H1 (cell line): Measurements from ENCODE around the gene AQP6. TPM values are rescaled to one million over a fixed set of nuclear protein-coding genes. Genes with fewer than 3 reads are reported as not detected.

ENCODE experiments used
- CTCF ChIA-PET: fragments of 300-600 bp; sonication (Branson Sonifier 250); formaldehyde crosslinking; loops from one replicate; lab custom pipeline; 2021; ENCODE audit not compliant: partially characterized antibody; lab: Charles Lee
- POLR2A ChIA-PET: fragments of 300-600 bp; sonication (Branson Sonifier 250); formaldehyde crosslinking; loops from one replicate; lab custom pipeline; 2021; ENCODE audit warnings: inconsistent platforms; ENCODE audit not compliant: partially characterized antibody; lab: Charles Lee
- DNase-seq, 2 experiments: peaks; one replicate each; pipeline versions ENCODE4 v3.0.0 to v3.0.0-alpha.2; 2010 to 2022; ENCODE audit warnings: low spot score in 2 of 2, low read depth in 1 of 2, mixed read lengths in 1 of 2
- FAIRE-seq: peaks from 2 replicates; lab custom pipeline; 2011; peaks lifted over from hg19 to GRCh38; lab: Jason Lieb, UNC
- H2AFZ ChIP-seq: 2 replicates; pipeline ENCODE4 v1.8.1; 2012; ENCODE audit warnings: low read length, inconsistent platforms
- H2AK5ac ChIP-seq: 2 replicates; pipeline ENCODE4 v1.6.1; 2013; ENCODE audit warnings: low read depth, low read length
- H2BK120ac ChIP-seq: replicated peaks from 2 replicates; pipeline ENCODE3; 2013; ENCODE audit warnings: low read depth, low read length, inconsistent platforms
- H2BK12ac ChIP-seq: 2 replicates; pipeline ENCODE4 v1.6.1; 2013; ENCODE audit warnings: low read depth, low read length
- H2BK15ac ChIP-seq: 2 replicates; pipeline ENCODE4 v1.6.1; 2013; ENCODE audit warnings: low read length
- H2BK20ac ChIP-seq: 2 replicates; pipeline ENCODE4 v1.6.1; 2013; ENCODE audit warnings: low read length
- H2BK5ac ChIP-seq: 2 replicates; pipeline ENCODE4 v1.6.1; 2013; ENCODE audit warnings: low read depth, low read length
- H3K14ac ChIP-seq: 2 replicates; pipeline ENCODE4 v1.6.1; 2013; ENCODE audit warnings: inconsistent platforms; ENCODE audit not compliant: insufficient read length
- H3K18ac ChIP-seq: 2 replicates; pipeline ENCODE4 v1.6.1; 2013; ENCODE audit warnings: low read length; ENCODE audit errors: extremely low read depth
- H3K23ac ChIP-seq: 2 replicates; pipeline ENCODE4 v1.6.1; 2013; ENCODE audit warnings: inconsistent platforms; ENCODE audit not compliant: insufficient read length
- H3K23me2 ChIP-seq: 2 replicates; pipeline ENCODE4 v1.6.1; 2013; ENCODE audit warnings: low read depth, low read length
- H3K27ac ChIP-seq: 2 replicates; pipeline ENCODE4 v1.6.1; 2011; ENCODE audit warnings: low read depth, low read length, inconsistent platforms
- H3K27me3 ChIP-seq, 4 experiments: replicated peaks in 1 of 4; 1 replicate in 1 of 4; 2 replicates in 3 of 4; pipeline versions ENCODE4 v1.6.1 to v1.8.1; 2011 to 2013; ENCODE audit warnings: low read length in 3 of 4, mild to moderate bottlenecking in 3 of 4, inconsistent platforms in 2 of 4, mixed read lengths in 2 of 4, moderate library complexity in 1 of 4; ENCODE audit not compliant: control insufficient read depth in 3 of 4, insufficient read depth in 3 of 4; ENCODE audit errors: extremely low read depth in 1 of 4
- H3K36me3 ChIP-seq, 4 experiments: 2 replicates each; pipeline versions ENCODE4 v1.6.1 to v1.8.1; 2011 to 2013; ENCODE audit warnings: mild to moderate bottlenecking in 4 of 4, low read length in 3 of 4, moderate library complexity in 2 of 4, control low read depth in 1 of 4, inconsistent platforms in 1 of 4; ENCODE audit not compliant: insufficient read depth in 4 of 4, control insufficient read depth in 2 of 4
- H3K4ac ChIP-seq: replicated peaks from 2 replicates; pipeline ENCODE3; 2013; ENCODE audit warnings: low read length, low read depth, mixed read lengths, inconsistent platforms; ENCODE audit not compliant: insufficient read length
- H3K4me1 ChIP-seq, 4 experiments: replicated peaks in 1 of 4; 1 replicate in 1 of 4; 2 replicates in 3 of 4; pipeline versions ENCODE4 v1.6.1 to v1.8.1; 2011 to 2013; ENCODE audit warnings: low read length in 3 of 4, inconsistent platforms in 2 of 4, mixed read lengths in 1 of 4; ENCODE audit not compliant: insufficient read depth in 4 of 4, control insufficient read depth in 3 of 4
- H3K4me2 ChIP-seq, 2 experiments: 2 replicates each; pipeline versions ENCODE4 v1.6.1 to v1.8.1; 2011 to 2013; ENCODE audit warnings: low read depth in 2 of 2, low read length in 2 of 2, control low read depth in 1 of 2, inconsistent platforms in 1 of 2, mild to moderate bottlenecking in 1 of 2; ENCODE audit not compliant: insufficient read depth in 1 of 2
- H3K4me3 ChIP-seq, 4 experiments: fragments of 200-600, 300-600 bp in 1 of 4; sonication (generic), shearing (Covaris generic), sonication (Bioruptor Twin) in 1 of 4; 2 replicates each; pipeline versions ENCODE4 v1.5.1 to v1.8.1; 2011 to 2016; ENCODE audit warnings: low read length in 4 of 4, low read depth in 3 of 4, control low read depth in 2 of 4, inconsistent platforms in 2 of 4, mild to moderate bottlenecking in 2 of 4, mixed read lengths in 1 of 4, moderate library complexity in 1 of 4; ENCODE audit not compliant: insufficient read depth in 2 of 4; ENCODE audit errors: extremely low read depth in 1 of 4
- H3K56ac ChIP-seq: replicated peaks from 2 replicates; pipeline ENCODE3; 2013; ENCODE audit warnings: low read depth, mild to moderate bottlenecking, mixed read lengths, low read length, inconsistent platforms; ENCODE audit not compliant: insufficient read length
- H3K79me1 ChIP-seq: 2 replicates; pipeline ENCODE4 v1.6.1; 2013; ENCODE audit warnings: low read depth, low read length, control low read depth
- H3K79me2 ChIP-seq, 2 experiments: 2 replicates each; pipeline versions ENCODE4 v1.6.1 to v1.8.1; 2012 to 2013; ENCODE audit warnings: low read length in 2 of 2, mild to moderate bottlenecking in 2 of 2, inconsistent platforms in 1 of 2; ENCODE audit not compliant: insufficient read depth in 2 of 2, control insufficient read depth in 1 of 2
- H3K9ac ChIP-seq, 4 experiments: replicated peaks in 1 of 4; 1 replicate in 1 of 4; 2 replicates in 3 of 4; pipeline versions ENCODE4 v1.6.1 to v1.8.1; 2011 to 2013; ENCODE audit warnings: low read depth in 3 of 4, low read length in 3 of 4, control low read depth in 2 of 4, mild to moderate bottlenecking in 2 of 4, moderate library complexity in 2 of 4, inconsistent platforms in 1 of 4; ENCODE audit errors: extremely low read depth in 1 of 4
- H3K9me3 ChIP-seq, 2 experiments: 2 replicates each; pipeline versions ENCODE4 v1.6.1 to v1.8.1; 2012 to 2013; ENCODE audit warnings: mild to moderate bottlenecking in 2 of 2, moderate library complexity in 2 of 2, control low read depth in 1 of 2, inconsistent platforms in 1 of 2, low read depth in 1 of 2, low read length in 1 of 2, mixed read lengths in 1 of 2; ENCODE audit not compliant: insufficient read depth in 2 of 2
- H4K20me1 ChIP-seq, 2 experiments: replicated peaks in 1 of 2; 2 replicates each; pipeline versions ENCODE3 to v1.8.1; 2011 to 2013; ENCODE audit warnings: inconsistent platforms in 2 of 2, low read length in 2 of 2, mild to moderate bottlenecking in 1 of 2; ENCODE audit not compliant: insufficient read depth in 2 of 2, control insufficient read depth in 1 of 2
- H4K5ac ChIP-seq: 2 replicates; pipeline ENCODE4 v1.6.1; 2013; ENCODE audit warnings: low read length, low read depth, mixed read lengths, inconsistent platforms; ENCODE audit not compliant: insufficient read length
- H4K8ac ChIP-seq: 2 replicates; pipeline ENCODE4 v1.8.0; 2013; ENCODE audit warnings: mild to moderate bottlenecking, moderate library complexity, low read length, inconsistent platforms; ENCODE audit not compliant: insufficient read depth; ENCODE audit errors: extremely low read depth
- H4K91ac ChIP-seq: replicated peaks from 2 replicates; pipeline ENCODE3; 2013; ENCODE audit warnings: low read length, mixed read lengths, inconsistent platforms; ENCODE audit not compliant: insufficient read length
- CHD1 ChIP-seq: IDR thresholded peaks from 2 replicates; pipeline ENCODE4 v1.6.1; 2012; ENCODE audit warnings: low read depth, low read length, improper control_type of control experiment
- CHD2 ChIP-seq: IDR thresholded peaks from 2 replicates; pipeline ENCODE4 v1.6.1; 2012; ENCODE audit warnings: low read length, improper control_type of control experiment
- CREB1 ChIP-seq: IDR thresholded peaks from 2 replicates; pipeline ENCODE4 v1.6.1; 2012; ENCODE audit warnings: inconsistent platforms
- GABPA ChIP-seq: IDR thresholded peaks from 2 replicates; pipeline ENCODE4 v1.6.1; 2011; ENCODE audit warnings: mild to moderate bottlenecking, low read length, moderate library complexity, borderline replicate concordance; ENCODE audit not compliant: insufficient read depth
- JUND ChIP-seq: IDR thresholded peaks from 2 replicates; pipeline ENCODE4 v1.6.1; 2011; ENCODE audit warnings: mild to moderate bottlenecking, improper control_type of control experiment, low read length
- NRF1 ChIP-seq: IDR thresholded peaks from 2 replicates; pipeline ENCODE4 v1.6.1; 2011; ENCODE audit warnings: mild to moderate bottlenecking, low read depth, low read length, improper control_type of control experiment
- RBBP5 ChIP-seq: IDR thresholded peaks from 2 replicates; pipeline ENCODE4 v1.7.1; 2012; ENCODE audit warnings: low read depth, mild to moderate bottlenecking, inconsistent platforms, low read length, moderate library complexity, borderline replicate concordance
- RNF2 ChIP-seq: fragments of 200-900, 300-1000 bp; sonication (generic); IDR thresholded peaks from 2 replicates; pipeline ENCODE4 v1.7.1; 2016; ENCODE audit warnings: borderline replicate concordance, low read depth, mild to moderate bottlenecking, antibody characterized with exemption, low read length; ENCODE audit not compliant: poor library complexity, severe bottlenecking; ENCODE audit errors: missing control alignments
- SAP30 ChIP-seq: fragments of 300-600 bp; sonication (generic); IDR thresholded peaks from 2 replicates; pipeline ENCODE4 v1.7.1; 2012; ENCODE audit warnings: low read length, moderate library complexity, mild to moderate bottlenecking, inconsistent platforms; ENCODE audit not compliant: insufficient read depth, insufficient replicate concordance
- SRF ChIP-seq: IDR thresholded peaks from 2 replicates; pipeline ENCODE4 v1.6.1; 2011; ENCODE audit warnings: mild to moderate bottlenecking, low read depth, low read length, moderate library complexity
- TAF1 ChIP-seq: IDR thresholded peaks from 2 replicates; pipeline ENCODE4 v1.6.1; 2011; ENCODE audit warnings: mild to moderate bottlenecking, low read depth, low read length
- TBP ChIP-seq: IDR thresholded peaks from 2 replicates; pipeline ENCODE4 v1.6.1; 2011; ENCODE audit warnings: low read depth, low read length, improper control_type of control experiment
- WGBS, 2 experiments: shearing (Covaris generic) in 1 of 2; methylation state at CpG; one replicate each; pipeline versions ENCODE4 v1.1.6 to v1.1.7; 2013 to 2015; ENCODE audit warnings: low lambda C conversion rate in 2 of 2, mixed read lengths in 2 of 2, inconsistent platforms in 1 of 2, low coverage in 1 of 2, missing lambda C conversion rate in 1 of 2; ENCODE audit not compliant: insufficient replicate concordance in 2 of 2, insufficient coverage in 1 of 2, insufficient read length in 1 of 2; ENCODE audit errors: extremely low coverage in 1 of 2, missing lambda C conversion rate in 1 of 2; 5-methylcytosine and 5-hydroxymethylcytosine counted together
- polyA plus RNA-seq, 7 experiments: library from polyadenylated mRNA; depleted of rRNA in 3 of 7; stranded (reverse) in 5 of 7; unstranded in 2 of 7; fragments of >200 nt in 5 of 7; fragments of 200-250 nt in 2 of 7; gene quantifications; 1 replicate in 5 of 7; 2 replicates in 1 of 7; 4 replicates in 1 of 7; pipeline versions ENCODE4 v1.2.1 to v1.2.3, GENCODE V29; 2011 to 2013; ENCODE audit warnings: missing spikeins in 2 of 7, mixed read lengths in 2 of 7
- total RNA-seq: library from RNA; stranded (reverse); fragmentation: NEBNext Ultra II Directional; extraction: Animal tissue kit (Norgen Biotek cat#: 25700); gene quantifications from 2 replicates; pipeline ENCODE4 v1.2.1, GENCODE V29; 2021

The AQP6 gene
- total and polyA plus RNA-seq, 2 of the 8 experiments (the other 6 are each of a cell fraction or from before 2014, with no cell fraction given): 0.03 to 0.17 TPM

DNA sequence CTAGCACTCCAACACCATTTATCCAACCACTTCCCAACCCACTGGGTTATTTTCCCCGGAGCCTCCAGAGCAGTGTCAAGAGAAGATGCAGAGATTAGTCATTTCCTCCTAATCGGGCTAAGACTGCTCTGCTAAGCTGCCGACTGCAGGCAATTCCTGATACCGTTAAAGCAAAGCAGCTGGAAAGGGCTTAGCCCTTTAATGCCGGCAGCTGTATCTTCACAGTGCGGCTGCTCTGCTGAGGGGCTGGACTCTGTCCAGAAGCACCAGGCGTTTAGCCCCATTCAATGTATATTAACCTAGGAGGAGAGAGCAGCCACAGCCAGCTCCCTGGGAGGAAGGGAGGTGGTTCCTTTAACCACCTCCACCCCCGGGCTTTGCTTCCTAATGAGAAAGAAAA is 11.1 kb downstream of the AQP6 start:
- H3K9me3 ChIP-seq: no peaks in the 10 kb centered on the region
- no peak overlapping the region for H3K4me2 ChIP-seq
- no peaks in the 10 kb centered on the region for H3K23me2 ChIP-seq
- no peak overlapping the region for H2BK15ac ChIP-seq
- H2BK120ac ChIP-seq: no peak overlapping the region
- no peak overlapping the region for H4K5ac ChIP-seq
- FAIRE-seq (no peak), DNase-seq (no peak)
- no peak overlapping the region for H4K8ac ChIP-seq
- no peaks in the 10 kb centered on the region for H3K79me1 ChIP-seq
- no peaks in the 10 kb centered on the region for H3K79me2 ChIP-seq
- H3K23ac ChIP-seq: no peak overlapping the region
- H4K91ac ChIP-seq: no peak overlapping the region
- H3K27ac ChIP-seq: no peak overlapping the region
- no peaks in the 10 kb centered on the region for H3K27me3 ChIP-seq
- H3K56ac ChIP-seq: no peak overlapping the region
- H3K9ac ChIP-seq: no peak overlapping the region
- H2BK12ac ChIP-seq: no peak overlapping the region
- no peak for TF ChIP-seq SRF
- TF ChIP-seq CHD1: no peak
- no peak for TF ChIP-seq CREB1
- no peak for TF ChIP-seq RBBP5
- TF ChIP-seq SAP30: no peak
- TF ChIP-seq GABPA: no peak
- TF ChIP-seq NRF1: no peak
- TF ChIP-seq TAF1: no peak
- TF ChIP-seq JUND: no peak
- no peak for TF ChIP-seq RNF2
- no peak for TF ChIP-seq CHD2
- TF ChIP-seq TBP: no peak
- WGBS, 2 experiments: 89% methylated on average over 8 of the region's 8 CpGs; no CpG with 5 or more reads in 1 of the 2 experiments
- H2AK5ac ChIP-seq: no peak overlapping the region
- no peak overlapping the region for H3K18ac ChIP-seq
- CTCF ChIA-PET: interaction anchor here (0.8 to 23.0 kb wide), 13 partner anchors 9 to 221 kb away, joined by 3 to 420 read pairs (median 5); partner anchors contain the start of genes AQP5, AQP6 and ASIC1
- peaks cover 0 to 9% (median 3%) of the 10 kb centered on the region in 4 experiments; a peak in 3 of 8 replicates for H3K36me3 ChIP-seq
- H2BK5ac ChIP-seq: no peak overlapping the region
- H2BK20ac ChIP-seq: no peak overlapping the region
- no peak overlapping the region for H3K4me3 ChIP-seq
- no peak overlapping the region for H2AFZ ChIP-seq
- H3K4ac ChIP-seq: no peak overlapping the region
- no peak overlapping the region for H3K14ac ChIP-seq
- H3K4me1 ChIP-seq: peaks cover 3 to 11% (median 7%) of the 10 kb centered on the region in 4 experiments
- POLR2A ChIA-PET: interaction anchor here (0.9 kb wide), 1 partner anchor 15 kb away, joined by 3 read pairs; no protein-coding TSS in a partner anchor
- H4K20me1 ChIP-seq: peaks cover 0 to 6% of the 10 kb centered on the region in 2 experiments
